ENCODE results near the gene NHSL1.

DNA sequence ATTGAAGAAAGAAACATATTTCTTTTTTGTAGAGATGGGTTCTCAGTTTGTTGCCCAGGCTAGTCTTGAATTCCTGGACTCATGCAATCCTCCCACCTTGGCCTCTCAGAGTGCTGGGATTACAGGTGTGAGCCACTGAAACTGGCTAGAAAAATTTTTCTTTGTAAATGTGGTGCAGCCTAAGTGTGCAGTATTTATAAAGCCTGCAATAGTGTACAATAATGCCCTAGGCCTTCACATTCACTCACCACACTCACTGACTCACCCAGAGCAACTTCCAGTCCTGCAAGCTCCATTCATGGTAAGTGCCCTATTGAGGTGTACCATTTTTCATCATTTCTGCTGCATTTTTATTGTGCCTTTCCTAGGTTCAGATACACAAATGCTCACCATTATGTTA, 31.4 kb downstream of the NHSL1 start:
- TF ChIP-seq, protein P1, sequence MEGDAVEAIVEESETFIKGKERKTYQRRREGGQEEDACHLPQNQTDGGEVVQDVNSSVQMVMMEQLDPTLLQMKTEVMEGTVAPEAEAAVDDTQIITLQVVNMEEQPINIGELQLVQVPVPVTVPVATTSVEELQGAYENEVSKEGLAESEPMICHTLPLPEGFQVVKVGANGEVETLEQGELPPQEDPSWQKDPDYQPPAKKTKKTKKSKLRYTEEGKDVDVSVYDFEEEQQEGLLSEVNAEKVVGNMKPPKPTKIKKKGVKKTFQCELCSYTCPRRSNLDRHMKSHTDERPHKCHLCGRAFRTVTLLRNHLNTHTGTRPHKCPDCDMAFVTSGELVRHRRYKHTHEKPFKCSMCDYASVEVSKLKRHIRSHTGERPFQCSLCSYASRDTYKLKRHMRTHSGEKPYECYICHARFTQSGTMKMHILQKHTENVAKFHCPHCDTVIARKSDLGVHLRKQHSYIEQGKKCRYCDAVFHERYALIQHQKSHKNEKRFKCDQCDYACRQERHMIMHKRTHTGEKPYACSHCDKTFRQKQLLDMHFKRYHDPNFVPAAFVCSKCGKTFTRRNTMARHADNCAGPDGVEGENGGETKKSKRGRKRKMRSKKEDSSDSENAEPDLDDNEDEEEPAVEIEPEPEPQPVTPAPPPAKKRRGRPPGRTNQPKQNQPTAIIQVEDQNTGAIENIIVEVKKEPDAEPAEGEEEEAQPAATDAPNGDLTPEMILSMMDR (IDR thresholded peaks at IDR 0.05; ENCODE audit: low read depth, low read length): no peak
- TF ChIP-seq EZH2phosphoT487 (IDR thresholded peaks at IDR 0.05; ENCODE audit: low read depth): no peak

Measured in OCI-LY3 (cell line).